ENCODE data around the gene SPRY4. TPM values are rescaled to one million over a fixed set of nuclear protein-coding genes. Genes with fewer than 3 reads are reported as not detected.

Gene SPRY4
- total RNA-seq, 4 donors from 2014 or later: 15.4 to 29.0 (median 24.5) TPM

- TF ChIP-seq EP300 (IDR thresholded peaks at IDR 0.05): no peak
- TF ChIP-seq POLR2A (IDR thresholded peaks at IDR 0.05; ENCODE audit: low read depth): no peak
- no peaks in the 10 kb centered on the region for H3K9me3 ChIP-seq
- no peak overlapping the region for H3K27ac ChIP-seq (replicated peaks in 1 of 4)
- peaks cover 13 to 18% (median 18%) of the 10 kb centered on the region in 4 donors for H3K4me1 ChIP-seq
- intact Hi-C loops (cut with DNase I): no loop called here
- H3K4me3 ChIP-seq: no peak overlapping the region
- H3K36me3 ChIP-seq: no peaks in the 10 kb centered on the region
- WGBS: 94% methylated on average over 6 of the region's 6 CpGs
- DNase-seq (ENCODE audit: extremely low spot score): no peak
- H3K27me3 ChIP-seq: peaks cover 0 to 9% (median 0%) of the 10 kb centered on the region in 4 donors
These were observed 5.2 kb upstream of the SPRY4 start for GRCh38 chr5:142330026-142330425.

- Histone ChIP-seq H3K27ac (replicated peaks in 1 of 4) (peak overlapping the region in 3 of 4 donors; percentile 31 to 90 (median 85)), H3K4me1 (peaks cover 17 to 42% (median 38%) of the 10 kb centered on the region in 4 donors), H3K36me3 (no peaks in the 10 kb centered on the region), H3K27me3 (peaks cover 0 to 9% (median 3%) of the 10 kb centered on the region in 4 donors), H3K9me3 (no peaks in the 10 kb centered on the region), H3K4me3 (no peak overlapping the region)
- no peak for DNase-seq (ENCODE audit: extremely low spot score)
- intact Hi-C loops (cut with DNase I): loop anchor here (10.0 kb wide), 1 partner anchor 172 kb away; no protein-coding TSS in a partner anchor
- TF ChIP-seq CTCF (IDR thresholded peaks at IDR 0.05) (no peak), POLR2AphosphoS5 (IDR thresholded peaks at IDR 0.05) (no peak), POLR2A (IDR thresholded peaks at IDR 0.05; ENCODE audit: low read depth) (no peak), EP300 (IDR thresholded peaks at IDR 0.05) (no peak)
- WGBS: 65% methylated on average over 9 of the region's 9 CpGs
These were observed 2.5 kb upstream of the SPRY4 start for GRCh38 chr5:142327111-142327842.

- 92% methylated on average over 2 of the region's 8 CpGs for WGBS
- no peak for TF ChIP-seq POLR2AphosphoS5 (IDR thresholded peaks at IDR 0.05)
- H3K27me3 ChIP-seq: peaks cover 0 to 9% (median 3%) of the 10 kb centered on the region in 4 donors
- no peaks in the 10 kb centered on the region for H3K9me3 ChIP-seq
- DNase-seq (ENCODE audit: extremely low spot score): no peak
- peaks cover 17 to 48% (median 42%) of the 10 kb centered on the region in 4 donors for H3K4me1 ChIP-seq
- intact Hi-C loops (cut with DNase I): loop anchor here (10.0 kb wide), 1 partner anchor 172 kb away; no protein-coding TSS in a partner anchor
- H3K4me3 ChIP-seq: peak overlapping the region; percentile 62 to 87 (median 70)
- H3K36me3 ChIP-seq: no peaks in the 10 kb centered on the region
- H3K27ac ChIP-seq (replicated peaks in 1 of 4): peak overlapping the region; percentile 85 to 96 (median 88)
These were observed 1.7 kb upstream of the SPRY4 start for GRCh38 chr5:142326480-142326938.

GRCh38 chr5:142325725-142326479 lies 1.1 kb upstream of the SPRY4 start:
- no peak for DNase-seq (ENCODE audit: extremely low spot score)
- H3K27ac ChIP-seq (replicated peaks in 1 of 4): peak overlapping the region; percentile 85 to 96 (median 88)
- peak overlapping the region; percentile 62 to 87 (median 70) for H3K4me3 ChIP-seq
- TF ChIP-seq POLR2AphosphoS5 (IDR thresholded peaks at IDR 0.05): no peak
- no peak for TF ChIP-seq POLR2A (IDR thresholded peaks at IDR 0.05; ENCODE audit: low read depth)
- no peak for TF ChIP-seq CTCF (IDR thresholded peaks at IDR 0.05)
- TF ChIP-seq EP300 (IDR thresholded peaks at IDR 0.05): no peak
- H3K4me1 ChIP-seq: peaks cover 17 to 54% (median 48%) of the 10 kb centered on the region in 4 donors
- WGBS: 23% methylated on average over 34 of the region's 44 CpGs
- intact Hi-C loops (cut with DNase I): loop anchor here (2.0 to 10.0 kb wide), 3 partner anchors 31 to 223 kb away; no protein-coding TSS in a partner anchor
- no peaks in the 10 kb centered on the region for H3K36me3 ChIP-seq
- H3K9me3 ChIP-seq: no peaks in the 10 kb centered on the region
- peaks cover 0 to 9% (median 3%) of the 10 kb centered on the region in 4 donors for H3K27me3 ChIP-seq

- H3K27me3 ChIP-seq: peaks cover 0 to 9% (median 3%) of the 10 kb centered on the region in 4 donors
- no peaks in the 10 kb centered on the region for H3K36me3 ChIP-seq
- TF ChIP-seq POLR2AphosphoS5 (IDR thresholded peaks at IDR 0.05): no peak
- no peak for TF ChIP-seq POLR2A (IDR thresholded peaks at IDR 0.05; ENCODE audit: low read depth)
- TF ChIP-seq EP300 (IDR thresholded peaks at IDR 0.05): no peak
- peak; percentile 37 to 52 (median 39) for TF ChIP-seq CTCF (IDR thresholded peaks at IDR 0.05)
- no peaks in the 10 kb centered on the region for H3K9me3 ChIP-seq
- H3K4me3 ChIP-seq: peak overlapping the region; percentile 62 to 87 (median 70)
- DNase-seq (ENCODE audit: extremely low spot score): no peak
- intact Hi-C loops (cut with DNase I): loop anchor here (2.0 to 10.0 kb wide), 3 partner anchors 32 to 224 kb away; no protein-coding TSS in a partner anchor
- peak overlapping the region; percentile 85 to 96 (median 88) for H3K27ac ChIP-seq (replicated peaks in 1 of 4)
- WGBS: 3% methylated on average over 26 of the region's 58 CpGs
- H3K4me1 ChIP-seq: peaks cover 17 to 68% (median 64%) of the 10 kb centered on the region in 4 donors
These were observed 518 bp downstream of the SPRY4 start for GRCh38 chr5:142324136-142324870.

All from esophagus muscularis mucosa (tissue), 4 donors.